Hepatocyte (in vitro differentiated cells): ENCODE measurements around the gene VGLL4. TPM values are rescaled to one million over a fixed set of nuclear protein-coding genes. Genes with fewer than 3 reads are reported as not detected.
"Not testable (repeated sequence)": the region's sequence is repeated elsewhere in the genome, so short reads cannot be mapped to it uniquely, and the experiment has no call there.

Source experiments
- DNase-seq: peaks from one replicate; pipeline ENCODE4 v3.0.0-alpha.2; 2016; ENCODE audit warnings: low spot score
- H2AFZ ChIP-seq: fragments of 200-600 bp; sonication (generic); 2 replicates; pipeline ENCODE4 v1.6.0; 2016; ENCODE audit warnings: antibody characterized with exemption, mild to moderate bottlenecking
- H3K27ac ChIP-seq: fragments of 200-600 bp; sonication (generic); 2 replicates; pipeline ENCODE4 v1.5.1; 2016; ENCODE audit warnings: mild to moderate bottlenecking
- H3K27me3 ChIP-seq: fragments of 200-600 bp; sonication (generic); 2 replicates; pipeline ENCODE4 v1.6.1; 2016
- H3K36me3 ChIP-seq: fragments of 200-600 bp; sonication (generic); replicated peaks from 2 replicates; pipeline ENCODE4 v1.5.1; 2016; ENCODE audit warnings: low read depth; ENCODE audit not compliant: insufficient read depth
- H3K4me1 ChIP-seq: fragments of 200-600 bp; sonication (generic); 2 replicates; pipeline ENCODE4 v1.5.1; 2016; ENCODE audit warnings: mild to moderate bottlenecking, moderate library complexity; ENCODE audit not compliant: insufficient read depth
- H3K4me2 ChIP-seq: fragments of 200-600 bp; sonication (generic); 2 replicates; pipeline ENCODE4 v1.6.0; 2016
- H3K4me3 ChIP-seq: fragments of 200-600 bp; sonication (generic); 2 replicates; pipeline ENCODE4 v1.5.1; 2016; ENCODE audit warnings: mild to moderate bottlenecking
- H3K79me2 ChIP-seq: fragments of 200-600 bp; sonication (generic); 2 replicates; pipeline ENCODE4 v1.6.0; 2017; ENCODE audit warnings: mild to moderate bottlenecking
- H3K9me2 ChIP-seq: fragments of 200-600 bp; sonication (generic); replicated peaks from 2 replicates; pipeline ENCODE4 v1.6.0; 2017; ENCODE audit warnings: mild to moderate bottlenecking; ENCODE audit not compliant: insufficient read depth
- H3K9me3 ChIP-seq: fragments of 200-600 bp; sonication (generic); 2 replicates; pipeline ENCODE4 v1.5.1; 2016; ENCODE audit warnings: low read depth, mild to moderate bottlenecking
- H4K20me1 ChIP-seq: fragments of 200-600 bp; sonication (generic); 2 replicates; pipeline ENCODE4 v1.6.0; 2016; ENCODE audit warnings: mild to moderate bottlenecking; ENCODE audit not compliant: insufficient read depth, poor library complexity, severe bottlenecking
- CTCF ChIP-seq: fragments of 200-600 bp; sonication (generic); IDR thresholded peaks from 2 replicates; pipeline ENCODE4 v1.5.1; 2016; ENCODE audit warnings: antibody characterized with exemption, mild to moderate bottlenecking; ENCODE audit not compliant: poor library complexity
- EZH2 ChIP-seq: fragments of 200-600 bp; sonication (generic); IDR thresholded peaks from 2 replicates; pipeline ENCODE4 v1.6.1; 2016; ENCODE audit warnings: antibody characterized with exemption, mild to moderate bottlenecking, borderline replicate concordance
- EZH2phosphoT487 ChIP-seq: fragments of 200-600 bp; sonication (generic); IDR thresholded peaks from one replicate; pipeline ENCODE4 v1.6.1; 2018; ENCODE audit warnings: antibody characterized with exemption, mild to moderate bottlenecking, low read depth, moderate library complexity; ENCODE audit not compliant: unreplicated experiment, severe bottlenecking
- WGBS: methylation state at CpG from one replicate; pipeline ENCODE4 v1.1.6; 2016; ENCODE audit warnings: low lambda C conversion rate; ENCODE audit errors: missing lambda C conversion rate; 5-methylcytosine and 5-hydroxymethylcytosine counted together
- polyA plus RNA-seq: library from polyadenylated mRNA; unstranded; fragments of >200 nt; fragmentation: Nextera tagmentation; extraction: Ambion mirVana; gene quantifications from 2 replicates; pipeline ENCODE4 v1.2.1, GENCODE V29; 2016
- total RNA-seq: library from RNA; depleted of rRNA; stranded (reverse); fragments of >200 nt; gene quantifications from 2 replicates; pipeline ENCODE4 v1.2.3, GENCODE V29; 2014

The VGLL4 gene
- total and polyA plus RNA-seq, 2 experiments from 2014 or later, result 57.9 to 109 TPM

DNA sequence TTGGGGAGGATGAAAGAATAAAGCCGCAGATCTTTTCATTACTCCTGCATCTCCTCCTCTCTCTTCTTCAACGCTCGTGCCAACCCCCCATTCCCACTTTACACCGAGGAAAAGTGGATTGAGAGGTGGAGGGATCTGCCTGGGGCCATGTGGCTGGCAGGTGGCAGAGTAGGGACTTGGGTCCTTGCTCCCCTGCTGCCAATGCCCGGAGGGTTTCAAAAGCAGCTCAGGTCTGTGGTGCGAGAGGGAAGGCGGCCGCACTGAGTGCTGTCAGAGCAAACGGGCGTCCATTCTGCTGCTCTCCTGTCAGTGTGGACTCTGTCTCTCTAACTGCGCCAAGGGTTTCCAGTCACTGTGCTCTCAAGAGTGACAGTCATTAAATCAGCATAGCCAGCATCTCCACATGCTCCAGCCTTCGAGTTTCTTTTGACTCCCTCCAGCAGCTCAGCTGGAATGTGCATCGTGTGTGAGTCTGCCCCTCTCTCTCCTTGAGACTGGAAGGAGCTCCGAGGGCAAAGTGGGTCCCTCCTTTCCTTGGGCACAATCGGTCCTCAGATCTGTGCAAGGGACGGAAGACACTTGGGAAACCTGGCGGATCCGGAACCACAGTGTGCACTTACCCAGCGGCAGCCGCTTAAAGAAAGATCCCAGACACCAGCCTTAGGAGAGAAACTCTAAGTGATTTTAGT lies 68.6 kb downstream of the VGLL4 start:
- no peak for TF ChIP-seq CTCF
- TF ChIP-seq EZH2phosphoT487, result no peak
- TF ChIP-seq EZH2, result no peak
- Histone ChIP-seq H3K79me2 (peaks cover 97% of the 10 kb centered on the region), H3K27me3 (no peaks in the 10 kb centered on the region), H3K36me3 (no peaks in the 10 kb centered on the region), H4K20me1 (peaks cover 67% of the 10 kb centered on the region), H3K9me3 (no peaks in the 10 kb centered on the region), H3K9me2 (no peaks in the 10 kb centered on the region), H3K4me3 (no peak overlapping the region), H3K4me1 (no peaks in the 10 kb centered on the region), H3K27ac (no peak overlapping the region), H3K4me2 (no peak overlapping the region), H2AFZ (no peak overlapping the region)
- WGBS, result 85% methylated on average over 20 of the region's 20 CpGs
- no peak for DNase-seq

- H3K27ac ChIP-seq, H3K4me3 ChIP-seq, H3K36me3 ChIP-seq, H3K4me1 ChIP-seq, H2AFZ ChIP-seq, DNase-seq, H3K4me2 ChIP-seq, H3K9me3 ChIP-seq, H3K27me3 ChIP-seq, H3K9me2 ChIP-seq: not testable (repeated sequence)
- Histone ChIP-seq H4K20me1 (peaks cover 80% of the 10 kb centered on the region), H3K79me2 (peaks cover 99% of the 10 kb centered on the region)
- WGBS, result 90% methylated on average over 11 of the region's 11 CpGs
These were observed 71.1 kb downstream of the VGLL4 start for GRCh38 chr3:11572660-11573059.

GRCh38 chr3:11570789-11571495 lies 72.8 kb downstream of the VGLL4 start:
- no peaks in the 10 kb centered on the region for H3K9me2 ChIP-seq
- 91% methylated on average over 20 of the region's 20 CpGs for WGBS
- H3K4me3 ChIP-seq, result no peak overlapping the region
- TF ChIP-seq EZH2, result no peak
- TF ChIP-seq CTCF, result no peak
- no peak for TF ChIP-seq EZH2phosphoT487
- DNase-seq, result no peak
- no peaks in the 10 kb centered on the region for H3K4me1 ChIP-seq
- no peaks in the 10 kb centered on the region for H3K36me3 ChIP-seq
- H3K79me2 ChIP-seq, result peaks cover 99% of the 10 kb centered on the region
- H3K27ac ChIP-seq, result no peak overlapping the region
- H2AFZ ChIP-seq, result no peak overlapping the region
- no peaks in the 10 kb centered on the region for H3K9me3 ChIP-seq
- no peaks in the 10 kb centered on the region for H3K27me3 ChIP-seq
- no peak overlapping the region for H3K4me2 ChIP-seq
- H4K20me1 ChIP-seq, result peaks cover 72% of the 10 kb centered on the region

- Histone ChIP-seq H3K27me3 (no peaks in the 10 kb centered on the region), H3K9me2 (no peaks in the 10 kb centered on the region), H3K27ac (no peak overlapping the region), H3K4me1 (no peaks in the 10 kb centered on the region), H3K4me2 (no peak overlapping the region), H3K36me3 (no peaks in the 10 kb centered on the region), H3K79me2 (peaks cover 99% of the 10 kb centered on the region), H3K9me3 (no peaks in the 10 kb centered on the region), H3K4me3 (no peak overlapping the region), H2AFZ (no peak overlapping the region), H4K20me1 (peaks cover 71% of the 10 kb centered on the region)
- no peak for DNase-seq
- TF ChIP-seq EZH2 (no peak), CTCF (no peak), EZH2phosphoT487 (no peak)
- WGBS, result 56% methylated on average over 13 of the region's 13 CpGs
These were observed 73.5 kb downstream of the VGLL4 start for GRCh38 chr3:11570251-11570650.
